COLO829 (cell line): ENCODE data around the gene KLHL11.
"Not testable (repeated sequence)": the region's sequence is repeated elsewhere in the genome, so short reads cannot be mapped to it uniquely, and the experiment has no call there.

ENCODE experiments used
- DNase-seq: peaks from one replicate; pipeline ENCODE4 v3.0.0; 2012; ENCODE audit warnings: low spot score

KLHL11 gene

GRCh38 chr17:41837761-41838538 is 27.3 kb downstream of the KLHL11 start, which contains the start of gene KLHL10:
Gene KLHL10, plus strand, starts transcription at chr17:41837825. Its CDS starts 108 bp downstream, at chr17:41837933.
- no peak for DNase-seq

GRCh38 chr17:41836550-41837196 is 28.6 kb downstream of the KLHL11 start:
- DNase-seq, result no peak

GRCh38 chr17:41835800-41836549 is 29.2 kb downstream of the KLHL11 start, which contains the start of gene NT5C3B:
Gene NT5C3B, minus strand, starts transcription at chr17:41836232. Its CDS starts 39 bp downstream, at chr17:41836193.
- DNase-seq, result peak; percentile 61

GRCh38 chr17:41835214-41835799 is 29.9 kb downstream of the KLHL11 start:
- no peak for DNase-seq

- DNase-seq, result not testable (repeated sequence)
Observed at GRCh38 chr17:41829961-41830360, 35.3 kb downstream of the KLHL11 start.

- no peak for DNase-seq
Observed at GRCh38 chr17:41825175-41825845, 39.9 kb downstream of the KLHL11 start.

GRCh38 chr17:41824086-41824485 is 41.1 kb downstream of the KLHL11 start:
- DNase-seq, result no peak

- no peak for DNase-seq
Observed at GRCh38 chr17:41823580-41823979, 41.6 kb downstream of the KLHL11 start.

GRCh38 chr17:41823141-41823524 is 42.1 kb downstream of the KLHL11 start:
- no peak for DNase-seq

GRCh38 chr17:41822216-41823140 is 42.7 kb downstream of the KLHL11 start:
- DNase-seq, result no peak

GRCh38 chr17:41821776-41822175 is 43.4 kb downstream of the KLHL11 start:
- DNase-seq, result no peak

GRCh38 chr17:41818024-41818423 is 47.2 kb downstream of the KLHL11 start:
- no peak for DNase-seq

GRCh38 chr17:41816637-41817320 is 48.4 kb downstream of the KLHL11 start:
- no peak for DNase-seq

- no peak for DNase-seq
Observed at GRCh38 chr17:41814195-41814594, 51.0 kb downstream of the KLHL11 start.

GRCh38 chr17:41813699-41814124 is 51.5 kb downstream of the KLHL11 start:
- DNase-seq, result no peak

- no peak for DNase-seq
Observed at GRCh38 chr17:41813152-41813680, 52.0 kb downstream of the KLHL11 start.

GRCh38 chr17:41812381-41813151 is 52.7 kb downstream of the KLHL11 start, which contains the start of gene FKBP10:
Gene FKBP10, plus strand, starts transcription at chr17:41813004. Its CDS starts 31 bp downstream, at chr17:41813035.
- peak; percentile 72 for DNase-seq

- peak; percentile 60 for DNase-seq
Observed at GRCh38 chr17:41811549-41812380, 53.5 kb downstream of the KLHL11 start, which contains the start of gene P3H4. Gene P3H4, minus strand, starts transcription at chr17:41811949. Its CDS starts 34 bp downstream, at chr17:41811915.
